Transverse colon (tissue), 4 donors: ENCODE data around the gene CD82.

Experiments
- POLR2A ChIP-seq: fragments of 450-650 bp; IDR thresholded peaks from one replicate; pipeline ENCODE4 v1.6.1; 2016; ENCODE audit warnings: antibody characterized with exemption, mild to moderate bottlenecking, moderate library complexity
- POLR2AphosphoS5 ChIP-seq, 3 donors: sonication (generic); formaldehyde crosslinking; IDR thresholded peaks; one replicate each; pipeline ENCODE4 v1.6.1; 2016; ENCODE audit warnings: antibody characterized with exemption in 3 of 3
- TF ChIP-seq, protein P1 (sequence below), 5 experiments: fragments of 200-600 bp in 3 of 5; fragments of 450-650 bp in 2 of 5; sonication (generic) in 3 of 5; IDR thresholded peaks; 1 replicate in 2 of 5; 2 replicates in 3 of 5; pipeline ENCODE4 v1.5.1; 2016 to 2017; ENCODE audit warnings: antibody characterized with exemption in 5 of 5, inconsistent platforms in 3 of 5, mild to moderate bottlenecking in 2 of 5, moderate library complexity in 1 of 5

DNA sequence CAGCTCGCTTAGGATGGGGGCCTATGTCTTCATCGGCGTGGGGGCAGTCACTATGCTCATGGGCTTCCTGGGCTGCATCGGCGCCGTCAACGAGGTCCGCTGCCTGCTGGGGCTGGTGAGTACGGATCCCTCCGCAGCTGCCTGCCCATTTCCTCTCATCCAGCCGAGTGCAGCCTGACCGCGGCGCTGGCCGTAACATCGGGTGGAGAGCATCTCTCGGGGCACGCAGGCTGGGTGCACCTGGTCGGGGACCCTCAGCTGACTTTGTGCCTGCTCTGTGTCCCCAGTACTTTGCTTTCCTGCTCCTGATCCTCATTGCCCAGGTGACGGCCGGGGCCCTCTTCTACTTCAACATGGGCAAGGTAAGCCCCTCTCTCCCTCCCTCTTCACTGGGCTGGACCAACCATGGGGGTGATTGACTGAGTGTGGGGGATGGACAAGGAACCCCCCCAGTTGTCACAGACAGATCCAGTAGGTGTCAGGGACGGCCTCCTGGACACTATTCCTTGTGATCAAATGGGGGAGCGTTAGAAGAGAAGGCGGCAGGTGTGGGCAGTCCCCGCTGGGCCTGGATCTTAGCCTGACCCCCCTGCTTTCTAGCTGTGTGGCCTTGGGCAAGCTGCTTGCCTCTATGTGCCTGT, 39.7 kb downstream of the CD82 start:
- TF ChIP-seq POLR2A (no peak), POLR2AphosphoS5 (IDR thresholded peaks at IDR 0.05) (no peak)
- TF ChIP-seq, protein P1, sequence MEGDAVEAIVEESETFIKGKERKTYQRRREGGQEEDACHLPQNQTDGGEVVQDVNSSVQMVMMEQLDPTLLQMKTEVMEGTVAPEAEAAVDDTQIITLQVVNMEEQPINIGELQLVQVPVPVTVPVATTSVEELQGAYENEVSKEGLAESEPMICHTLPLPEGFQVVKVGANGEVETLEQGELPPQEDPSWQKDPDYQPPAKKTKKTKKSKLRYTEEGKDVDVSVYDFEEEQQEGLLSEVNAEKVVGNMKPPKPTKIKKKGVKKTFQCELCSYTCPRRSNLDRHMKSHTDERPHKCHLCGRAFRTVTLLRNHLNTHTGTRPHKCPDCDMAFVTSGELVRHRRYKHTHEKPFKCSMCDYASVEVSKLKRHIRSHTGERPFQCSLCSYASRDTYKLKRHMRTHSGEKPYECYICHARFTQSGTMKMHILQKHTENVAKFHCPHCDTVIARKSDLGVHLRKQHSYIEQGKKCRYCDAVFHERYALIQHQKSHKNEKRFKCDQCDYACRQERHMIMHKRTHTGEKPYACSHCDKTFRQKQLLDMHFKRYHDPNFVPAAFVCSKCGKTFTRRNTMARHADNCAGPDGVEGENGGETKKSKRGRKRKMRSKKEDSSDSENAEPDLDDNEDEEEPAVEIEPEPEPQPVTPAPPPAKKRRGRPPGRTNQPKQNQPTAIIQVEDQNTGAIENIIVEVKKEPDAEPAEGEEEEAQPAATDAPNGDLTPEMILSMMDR (IDR thresholded peaks at IDR 0.05), result no peak
